Panc1 (cell line): ENCODE data around the gene STK10.

Experiments used
- SIN3A ChIP-seq: IDR thresholded peaks from 2 replicates; pipeline ENCODE4 v1.6.1; 2012; ENCODE audit warnings: low read depth, mild to moderate bottlenecking, low read length, moderate library complexity, borderline replicate concordance; ENCODE audit not compliant: insufficient read depth
- TF ChIP-seq, protein P1 (sequence below): fragments of 450-650 bp; IDR thresholded peaks from 2 replicates; pipeline ENCODE4 v1.5.1; 2017; ENCODE audit warnings: mild to moderate bottlenecking
- TF ChIP-seq, protein P2 (sequence below), 2 experiments: IDR thresholded peaks; 2 replicates each; pipeline ENCODE4 v1.6.1; 2011 to 2012; ENCODE audit warnings: low read depth in 2 of 2, control low read depth in 1 of 2, low read length in 1 of 2, mild to moderate bottlenecking in 1 of 2, moderate library complexity in 1 of 2; ENCODE audit not compliant: insufficient read depth in 1 of 2

DNA sequence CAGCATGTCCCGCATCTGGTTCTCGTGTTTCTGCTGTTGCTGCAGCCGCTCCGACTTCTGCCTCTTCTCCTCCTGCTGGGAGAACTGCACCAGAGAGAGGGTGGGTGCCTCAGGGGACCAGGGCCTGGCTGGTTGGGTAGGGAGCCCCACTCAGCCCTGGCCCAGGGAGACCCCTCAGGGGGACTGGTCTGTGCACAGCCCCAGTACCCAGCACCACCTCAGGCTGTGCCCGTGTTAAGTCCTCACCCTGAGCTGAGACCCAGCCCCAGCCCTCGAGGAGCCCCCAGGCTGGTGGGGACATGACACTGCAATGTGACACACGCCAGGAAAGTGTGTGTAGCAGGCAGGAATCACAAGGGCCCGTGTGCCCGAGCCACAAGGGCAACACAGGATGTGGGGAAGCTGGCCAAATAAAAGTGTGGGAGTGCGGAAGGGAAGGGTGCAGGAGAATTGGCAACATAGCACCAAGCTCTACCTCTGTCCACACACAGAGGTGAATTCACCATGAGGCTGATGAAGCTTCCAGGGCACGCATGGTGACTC is 133.3 kb downstream of the STK10 start:
- TF ChIP-seq, protein P1, sequence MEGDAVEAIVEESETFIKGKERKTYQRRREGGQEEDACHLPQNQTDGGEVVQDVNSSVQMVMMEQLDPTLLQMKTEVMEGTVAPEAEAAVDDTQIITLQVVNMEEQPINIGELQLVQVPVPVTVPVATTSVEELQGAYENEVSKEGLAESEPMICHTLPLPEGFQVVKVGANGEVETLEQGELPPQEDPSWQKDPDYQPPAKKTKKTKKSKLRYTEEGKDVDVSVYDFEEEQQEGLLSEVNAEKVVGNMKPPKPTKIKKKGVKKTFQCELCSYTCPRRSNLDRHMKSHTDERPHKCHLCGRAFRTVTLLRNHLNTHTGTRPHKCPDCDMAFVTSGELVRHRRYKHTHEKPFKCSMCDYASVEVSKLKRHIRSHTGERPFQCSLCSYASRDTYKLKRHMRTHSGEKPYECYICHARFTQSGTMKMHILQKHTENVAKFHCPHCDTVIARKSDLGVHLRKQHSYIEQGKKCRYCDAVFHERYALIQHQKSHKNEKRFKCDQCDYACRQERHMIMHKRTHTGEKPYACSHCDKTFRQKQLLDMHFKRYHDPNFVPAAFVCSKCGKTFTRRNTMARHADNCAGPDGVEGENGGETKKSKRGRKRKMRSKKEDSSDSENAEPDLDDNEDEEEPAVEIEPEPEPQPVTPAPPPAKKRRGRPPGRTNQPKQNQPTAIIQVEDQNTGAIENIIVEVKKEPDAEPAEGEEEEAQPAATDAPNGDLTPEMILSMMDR: no peak
- no peak for TF ChIP-seq SIN3A
- TF ChIP-seq, protein P2, sequence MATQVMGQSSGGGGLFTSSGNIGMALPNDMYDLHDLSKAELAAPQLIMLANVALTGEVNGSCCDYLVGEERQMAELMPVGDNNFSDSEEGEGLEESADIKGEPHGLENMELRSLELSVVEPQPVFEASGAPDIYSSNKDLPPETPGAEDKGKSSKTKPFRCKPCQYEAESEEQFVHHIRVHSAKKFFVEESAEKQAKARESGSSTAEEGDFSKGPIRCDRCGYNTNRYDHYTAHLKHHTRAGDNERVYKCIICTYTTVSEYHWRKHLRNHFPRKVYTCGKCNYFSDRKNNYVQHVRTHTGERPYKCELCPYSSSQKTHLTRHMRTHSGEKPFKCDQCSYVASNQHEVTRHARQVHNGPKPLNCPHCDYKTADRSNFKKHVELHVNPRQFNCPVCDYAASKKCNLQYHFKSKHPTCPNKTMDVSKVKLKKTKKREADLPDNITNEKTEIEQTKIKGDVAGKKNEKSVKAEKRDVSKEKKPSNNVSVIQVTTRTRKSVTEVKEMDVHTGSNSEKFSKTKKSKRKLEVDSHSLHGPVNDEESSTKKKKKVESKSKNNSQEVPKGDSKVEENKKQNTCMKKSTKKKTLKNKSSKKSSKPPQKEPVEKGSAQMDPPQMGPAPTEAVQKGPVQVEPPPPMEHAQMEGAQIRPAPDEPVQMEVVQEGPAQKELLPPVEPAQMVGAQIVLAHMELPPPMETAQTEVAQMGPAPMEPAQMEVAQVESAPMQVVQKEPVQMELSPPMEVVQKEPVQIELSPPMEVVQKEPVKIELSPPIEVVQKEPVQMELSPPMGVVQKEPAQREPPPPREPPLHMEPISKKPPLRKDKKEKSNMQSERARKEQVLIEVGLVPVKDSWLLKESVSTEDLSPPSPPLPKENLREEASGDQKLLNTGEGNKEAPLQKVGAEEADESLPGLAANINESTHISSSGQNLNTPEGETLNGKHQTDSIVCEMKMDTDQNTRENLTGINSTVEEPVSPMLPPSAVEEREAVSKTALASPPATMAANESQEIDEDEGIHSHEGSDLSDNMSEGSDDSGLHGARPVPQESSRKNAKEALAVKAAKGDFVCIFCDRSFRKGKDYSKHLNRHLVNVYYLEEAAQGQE (IDR thresholded peaks at IDR 0.05; ENCODE audit: insufficient read depth in 1 of 2, low read depth in 2 of 2, low read length in 1 of 2): no peak
